HepG2 (cell line): Measurements from ENCODE around the gene CCDC85A. TPM values are rescaled to one million over a fixed set of nuclear protein-coding genes. Genes with fewer than 3 reads are reported as not detected.

Source experiments
- ATAC-seq: fragments of 200-7000 bp; cut with Tn5 transposase; 3 replicates; pipeline ENCODE4 v1.9.1; 2020; ENCODE audit warnings: mild to moderate bottlenecking, moderate library complexity
- BruUV-seq: library from RNA; stranded (reverse); fragments of 400-500 nt; replicated peaks from 2 replicates; lab custom pipeline; 2021; lab: Mats Ljungman, UMichigan
- CTCF ChIA-PET: fragments of 300-600 bp; formaldehyde crosslinking; extraction: SDS; loops from one replicate; lab custom pipeline; 2021; ENCODE audit warnings: low total read pairs, inconsistent platforms, low intra/inter-chr PET ratio; lab: Yijun Ruan, JAX
- POLR2A ChIA-PET: fragments of 350-600 bp; sonication (Branson Sonifier 250); formaldehyde crosslinking; loops from one replicate; lab custom pipeline; 2020; ENCODE audit warnings: antibody characterized with exemption, inconsistent platforms; lab: Yijun Ruan, JAX
- DNase-seq: peaks from one replicate; pipeline ENCODE4 v3.0.0-alpha.2; 2015; ENCODE audit warnings: low spot score
- FAIRE-seq: peaks from 3 replicates; lab custom pipeline; 2011; peaks lifted over from hg19 to GRCh38; lab: Jason Lieb, UNC
- H2AFZ ChIP-seq: one replicate; pipeline ENCODE4 v1.6.1; 2011; ENCODE audit warnings: low read length, inconsistent platforms
- H3K27ac ChIP-seq: fragments of 300-600 bp; 3 replicates; pipeline ENCODE4 v1.8.0; 2011; ENCODE audit warnings: mixed run types, mild to moderate bottlenecking, mixed read lengths, low read length, inconsistent platforms; ENCODE audit not compliant: insufficient read depth; ENCODE audit errors: extremely low read length
- H3K27me3 ChIP-seq, 2 experiments: fragments of 200-600 bp in 1 of 2; 2 replicates in 1 of 2; 3 replicates in 1 of 2; pipeline versions ENCODE4 v1.6.0 to v1.8.0; 2011; ENCODE audit warnings: low read length in 2 of 2, mild to moderate bottlenecking in 2 of 2, moderate library complexity in 2 of 2, inconsistent platforms in 1 of 2; ENCODE audit not compliant: insufficient read depth in 2 of 2, control insufficient read depth in 1 of 2
- H3K36me3 ChIP-seq, 2 experiments: fragments of 200-600 bp in 1 of 2; replicated peaks in 1 of 2; 2 replicates in 1 of 2; 3 replicates in 1 of 2; pipeline versions ENCODE4 v1.5.1 to v1.8.0; 2011; ENCODE audit warnings: low read length in 2 of 2, inconsistent platforms in 1 of 2; ENCODE audit not compliant: insufficient read depth in 2 of 2, control insufficient read depth in 1 of 2
- H3K4me1 ChIP-seq: 2 replicates; pipeline ENCODE4 v1.5.1; 2012; ENCODE audit warnings: low read length, inconsistent platforms; ENCODE audit not compliant: insufficient read depth
- H3K4me2 ChIP-seq: 2 replicates; pipeline ENCODE4 v1.6.0; 2011; ENCODE audit warnings: low read depth, low read length, inconsistent platforms
- H3K4me3 ChIP-seq, 3 experiments: fragments of 200-600 bp in 1 of 3; sonication (generic), shearing (Covaris generic) in 1 of 3; replicated peaks in 1 of 3; 2 replicates each; pipeline ENCODE4 v1.5.1; 2011 to 2016; ENCODE audit warnings: low read length in 3 of 3, inconsistent platforms in 2 of 3, low read depth in 2 of 3, mild to moderate bottlenecking in 2 of 3, control low read depth in 1 of 3, mixed read lengths in 1 of 3; ENCODE audit not compliant: insufficient read depth in 1 of 3
- H3K79me2 ChIP-seq: one replicate; pipeline ENCODE4 v1.6.1; 2011; ENCODE audit warnings: low read length, inconsistent platforms; ENCODE audit not compliant: insufficient read depth
- H3K9ac ChIP-seq: 2 replicates; pipeline ENCODE4 v1.6.0; 2011; ENCODE audit warnings: mild to moderate bottlenecking, low read depth, low read length, inconsistent platforms; ENCODE audit not compliant: insufficient read depth
- H3K9me3 ChIP-seq: 2 replicates; pipeline ENCODE4 v1.5.1; 2012; ENCODE audit warnings: mild to moderate bottlenecking, low read length
- H4K20me1 ChIP-seq: 2 replicates; pipeline ENCODE4 v1.6.0; 2011; ENCODE audit warnings: inconsistent platforms, mild to moderate bottlenecking, low read length, moderate library complexity; ENCODE audit not compliant: insufficient read depth
- DNMT3B ChIP-seq: conservative IDR thresholded peaks from 2 replicates; pipeline ENCODE4 v1.6.1; 2016; ENCODE audit warnings: missing biosample characterization, control low read depth
- FOXC1 ChIP-seq: sonication (generic); formaldehyde crosslinking; IDR thresholded peaks from 2 replicates; pipeline ENCODE4 v1.8.0; 2022; ENCODE audit warnings: mild to moderate bottlenecking, missing genetic modification reagents, borderline replicate concordance
- KLF6 ChIP-seq: IDR thresholded peaks from 2 replicates; pipeline ENCODE4 v1.8.0; 2016; ENCODE audit warnings: missing biosample characterization, missing genetic modification reagents
- MBNL3 ChIP-seq: fragments of 250-450 bp; sonication (Bioruptor Pico); conservative IDR thresholded peaks from 2 replicates; pipeline ENCODE4 v1.8.0; 2022; ENCODE audit warnings: mild to moderate bottlenecking, inconsistent platforms
- NCOA1 ChIP-seq: sonication (generic); formaldehyde crosslinking; IDR thresholded peaks from 2 replicates; pipeline ENCODE4 v1.9.0; 2021; ENCODE audit warnings: missing genetic modification reagents
- POLR2G ChIP-seq: fragments of 200-400 bp; formaldehyde crosslinking; IDR thresholded peaks from 2 replicates; pipeline ENCODE4 v1.6.1; 2018; ENCODE audit warnings: mild to moderate bottlenecking, low read depth, low read length, moderate library complexity
- RFX1 ChIP-seq: fragments of 450-650 bp; IDR thresholded peaks from 2 replicates; pipeline ENCODE4 v1.6.1; 2017
- SETDB1 ChIP-seq: sonication (generic); formaldehyde crosslinking; IDR thresholded peaks from 2 replicates; pipeline ENCODE4 v1.5.1; 2020; ENCODE audit warnings: missing genetic modification reagents, mild to moderate bottlenecking, borderline replicate concordance
- SMAD1 ChIP-seq: sonication (generic); formaldehyde crosslinking; IDR thresholded peaks from 2 replicates; pipeline ENCODE4 v1.4.0; 2020; ENCODE audit warnings: missing genetic modification reagents, low read depth, mild to moderate bottlenecking, borderline replicate concordance
- SNAPC4 ChIP-seq: sonication (generic); formaldehyde crosslinking; IDR thresholded peaks from 2 replicates; pipeline ENCODE4 v1.4.0; 2020; ENCODE audit warnings: mild to moderate bottlenecking, missing genetic modification reagents
- STAT6 ChIP-seq: sonication (generic); formaldehyde crosslinking; IDR thresholded peaks from 2 replicates; pipeline ENCODE4 v1.4.0; 2020; ENCODE audit warnings: missing genetic modification reagents, mild to moderate bottlenecking, borderline replicate concordance
- ZFAT ChIP-seq: sonication (generic); formaldehyde crosslinking; conservative IDR thresholded peaks from 2 replicates; pipeline ENCODE4 v1.8.1; 2023; ENCODE audit warnings: missing genetic modification reagents, inconsistent platforms
- ZNF136 ChIP-seq: sonication (generic); formaldehyde crosslinking; IDR thresholded peaks from 2 replicates; pipeline ENCODE4 v1.8.1; 2022; ENCODE audit warnings: low read depth, mild to moderate bottlenecking, moderate library complexity, missing genetic modification reagents
- ZNF160 ChIP-seq: sonication (generic); formaldehyde crosslinking; IDR thresholded peaks from 2 replicates; pipeline ENCODE4 v1.8.0; 2022; ENCODE audit warnings: mild to moderate bottlenecking, inconsistent platforms, missing genetic modification reagents
- ZNF550 ChIP-seq: sonication (generic); formaldehyde crosslinking; IDR thresholded peaks from 2 replicates; pipeline ENCODE4 v1.4.0; 2020; ENCODE audit warnings: mild to moderate bottlenecking, missing genetic modification reagents, borderline replicate concordance
- ZNF570 ChIP-seq: sonication (generic); formaldehyde crosslinking; IDR thresholded peaks from 2 replicates; pipeline ENCODE4 v1.4.0; 2020; ENCODE audit warnings: mild to moderate bottlenecking, missing genetic modification reagents, borderline replicate concordance
- ZNF790 ChIP-seq: sonication (generic); formaldehyde crosslinking; IDR thresholded peaks from 2 replicates; pipeline ENCODE4 v1.8.0; 2022; ENCODE audit warnings: missing genetic modification reagents, mild to moderate bottlenecking, borderline replicate concordance
- WGBS: methylation state at CpG from one replicate; pipeline ENCODE4 v1.1.6; 2017; ENCODE audit warnings: low lambda C conversion rate; 5-methylcytosine and 5-hydroxymethylcytosine counted together
- in situ Hi-C: cut with HindIII; loops from 2 replicates; pipeline ENCODE4 v1.10.0; 2017; ENCODE audit warnings: low pct_unique_long_range_greater_than_20kb; ENCODE audit not compliant: extremely low pct_ligation_motif_present
- intact Hi-C: fragments of 100-400 bp; cut with micrococcal nuclease; formaldehyde crosslinking; loops from one replicate; pipeline ENCODE4 v1.10.0; 2022; ENCODE audit not compliant: unreplicated experiment
- polyA plus RNA-seq, 8 experiments: library from polyadenylated mRNA; depleted of rRNA in 3 of 8; stranded (reverse) in 7 of 8; unstranded in 1 of 8; fragments of >200 nt; fragmentation: Illumina TruSeq in 4 of 8; extraction: Trizol in 4 of 8; gene quantifications; 2 replicates each; pipeline versions ENCODE4 v1.2.1 to v1.2.3, GENCODE V29; 2011 to 2016; ENCODE audit warnings: low read depth in 4 of 8, missing spikeins in 1 of 8, mixed read lengths in 1 of 8; ENCODE audit not compliant: insufficient read depth in 1 of 8
- total RNA-seq, 5 experiments: library from RNA; depleted of rRNA; stranded (reverse); fragments of >200 nt; fragmentation: Illumina TruSeq; extraction: Trizol; gene quantifications; 2 replicates each; pipeline ENCODE4 v1.2.3, GENCODE V29; 2016; ENCODE audit warnings: low read depth in 1 of 5
- TF ChIP-seq, protein P1 (sequence below): sonication (generic); formaldehyde crosslinking; IDR thresholded peaks from 2 replicates; pipeline ENCODE4 v1.4.0; 2020; ENCODE audit warnings: missing genetic modification reagents, mild to moderate bottlenecking, borderline replicate concordance

Gene CCDC85A
- total and polyA plus RNA-seq, 2 of the 13 experiments (the other 11 are each of a cell fraction or from before 2014, with no cell fraction given), result not detected

DNA sequence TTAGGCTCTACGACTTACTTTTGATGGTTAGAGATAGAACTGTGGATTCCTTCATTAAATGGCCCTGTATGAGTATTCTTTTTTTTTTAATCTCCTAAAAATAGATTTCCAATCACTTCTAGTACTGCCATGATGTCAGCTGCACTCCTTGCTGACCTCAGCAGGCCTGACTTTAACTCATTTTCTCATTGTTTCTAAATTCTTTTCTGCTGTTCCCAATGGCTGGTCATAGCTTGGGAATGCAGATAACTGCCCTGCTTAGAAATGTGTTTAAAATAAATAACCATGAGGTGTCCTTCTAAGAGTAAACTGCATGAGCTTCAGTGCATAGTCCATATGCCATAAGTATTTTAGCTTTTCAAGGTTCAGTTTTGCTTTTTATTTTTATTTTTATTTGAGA lies 15.7 kb downstream of the CCDC85A start:
- H4K20me1 ChIP-seq, result no peaks in the 10 kb centered on the region
- no TSS peak for BruUV-seq
- H3K4me2 ChIP-seq, result no peak overlapping the region
- H3K4me3 ChIP-seq, result no peak overlapping the region
- CTCF ChIA-PET, result no interaction called here
- DNase-seq, result no peak
- no peaks in the 10 kb centered on the region for H3K9me3 ChIP-seq
- 5% methylated on average over 1 of the region's 1 CpG for WGBS
- no peak overlapping the region for H3K27ac ChIP-seq
- in situ Hi-C loops (no loop called here), intact Hi-C loops (no loop called here)
- no peak for ATAC-seq
- POLR2A ChIA-PET, result no interaction called here
- H3K79me2 ChIP-seq, result no peaks in the 10 kb centered on the region
- no peak overlapping the region for H3K9ac ChIP-seq
- no peak for FAIRE-seq
- H3K36me3 ChIP-seq, result no peaks in the 10 kb centered on the region
- no peak overlapping the region for H2AFZ ChIP-seq
- no peaks in the 10 kb centered on the region for H3K27me3 ChIP-seq
- H3K4me1 ChIP-seq, result peaks cover 8% of the 10 kb centered on the region
- TF ChIP-seq ZNF136, result no peak
- TF ChIP-seq ZNF570 (CRISPR knock-in tag), result no peak
- TF ChIP-seq ZNF550 (CRISPR knock-in tag), result no peak
- no peak for TF ChIP-seq ZNF790 (CRISPR knock-in tag)
- no peak for TF ChIP-seq RFX1
- no peak for TF ChIP-seq SNAPC4 (CRISPR knock-in tag)
- TF ChIP-seq KLF6 (CRISPR knock-in tag), result no peak
- no peak for TF ChIP-seq POLR2G
- no peak for TF ChIP-seq NCOA1 (CRISPR knock-in tag)
- no peak for TF ChIP-seq ZNF160 (CRISPR knock-in tag)
- TF ChIP-seq, protein P1, sequence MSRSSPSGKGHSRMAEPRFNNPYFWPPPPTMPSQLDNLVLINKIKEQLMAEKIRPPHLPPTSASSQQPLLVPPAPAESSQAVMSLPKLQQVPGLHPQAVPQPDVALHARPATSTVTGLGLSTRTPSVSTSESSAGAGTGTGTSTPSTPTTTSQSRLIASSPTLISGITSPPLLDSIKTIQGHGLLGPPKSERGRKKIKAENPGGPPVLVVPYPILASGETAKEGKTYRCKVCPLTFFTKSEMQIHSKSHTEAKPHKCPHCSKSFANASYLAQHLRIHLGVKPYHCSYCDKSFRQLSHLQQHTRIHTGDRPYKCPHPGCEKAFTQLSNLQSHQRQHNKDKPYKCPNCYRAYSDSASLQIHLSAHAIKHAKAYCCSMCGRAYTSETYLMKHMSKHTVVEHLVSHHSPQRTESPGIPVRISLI (CRISPR knock-in tag), result no peak
- no peak for TF ChIP-seq SMAD1 (CRISPR knock-in tag)
- TF ChIP-seq FOXC1 (CRISPR knock-in tag), result no peak
- TF ChIP-seq ZFAT (CRISPR knock-in tag), result no peak
- TF ChIP-seq MBNL3 (CRISPR knock-in tag), result no peak
- no peak for TF ChIP-seq STAT6 (CRISPR knock-in tag)
- no peak for TF ChIP-seq DNMT3B (CRISPR knock-in tag)
- no peak for TF ChIP-seq SETDB1 (CRISPR knock-in tag)
